NOMO-1 (cell line): ENCODE data around the gene KIF6.

Experiments used
- DNase-seq, 2 experiments: peaks; one replicate each; lab custom pipeline; 2025; ENCODE audit not compliant: unreplicated experiment in 2 of 2; lab: John Stamatoyannopoulos, UW

The KIF6 gene

DNA sequence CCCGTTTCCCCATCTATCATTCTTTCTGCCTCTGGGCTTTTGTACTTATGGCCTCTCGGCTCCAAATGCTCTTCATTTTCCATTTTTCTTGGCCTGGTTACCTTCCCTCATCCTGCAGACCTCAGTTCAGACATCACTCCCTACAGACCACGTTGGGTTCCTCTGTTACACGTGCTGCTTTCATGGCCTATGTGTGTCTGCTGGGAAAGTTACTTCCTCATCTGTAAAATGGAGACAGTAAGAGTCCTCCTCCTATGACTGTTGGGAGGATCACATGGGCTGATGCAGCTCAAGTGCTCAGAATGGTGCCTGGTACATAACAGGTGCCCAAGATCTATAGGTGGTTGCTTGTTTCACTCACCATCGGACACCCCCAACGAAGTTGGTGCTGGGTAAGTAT lies 424.5 kb downstream of the KIF6 start:
- DNase-seq, result no peak

DNA sequence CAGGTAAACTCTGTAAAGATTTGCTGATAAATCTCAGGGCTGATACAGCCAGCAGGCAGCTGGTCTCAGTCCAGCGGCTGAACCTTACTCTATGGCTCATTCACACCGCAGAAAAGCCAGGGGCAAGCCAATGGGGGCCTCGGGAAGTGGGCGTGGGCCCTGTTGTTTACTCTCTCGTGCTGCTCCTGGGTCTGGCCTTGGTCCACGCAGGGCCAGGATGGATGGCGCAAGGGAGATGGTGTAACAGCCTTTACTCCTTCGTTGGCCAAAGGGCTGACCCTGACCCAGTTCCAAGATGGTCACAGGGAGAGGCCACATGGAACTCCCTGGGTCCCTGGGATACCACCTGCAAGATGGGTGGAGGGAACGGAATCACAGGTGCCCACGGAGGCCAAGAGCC lies 427.1 kb downstream of the KIF6 start:
- DNase-seq, result no peak

DNA sequence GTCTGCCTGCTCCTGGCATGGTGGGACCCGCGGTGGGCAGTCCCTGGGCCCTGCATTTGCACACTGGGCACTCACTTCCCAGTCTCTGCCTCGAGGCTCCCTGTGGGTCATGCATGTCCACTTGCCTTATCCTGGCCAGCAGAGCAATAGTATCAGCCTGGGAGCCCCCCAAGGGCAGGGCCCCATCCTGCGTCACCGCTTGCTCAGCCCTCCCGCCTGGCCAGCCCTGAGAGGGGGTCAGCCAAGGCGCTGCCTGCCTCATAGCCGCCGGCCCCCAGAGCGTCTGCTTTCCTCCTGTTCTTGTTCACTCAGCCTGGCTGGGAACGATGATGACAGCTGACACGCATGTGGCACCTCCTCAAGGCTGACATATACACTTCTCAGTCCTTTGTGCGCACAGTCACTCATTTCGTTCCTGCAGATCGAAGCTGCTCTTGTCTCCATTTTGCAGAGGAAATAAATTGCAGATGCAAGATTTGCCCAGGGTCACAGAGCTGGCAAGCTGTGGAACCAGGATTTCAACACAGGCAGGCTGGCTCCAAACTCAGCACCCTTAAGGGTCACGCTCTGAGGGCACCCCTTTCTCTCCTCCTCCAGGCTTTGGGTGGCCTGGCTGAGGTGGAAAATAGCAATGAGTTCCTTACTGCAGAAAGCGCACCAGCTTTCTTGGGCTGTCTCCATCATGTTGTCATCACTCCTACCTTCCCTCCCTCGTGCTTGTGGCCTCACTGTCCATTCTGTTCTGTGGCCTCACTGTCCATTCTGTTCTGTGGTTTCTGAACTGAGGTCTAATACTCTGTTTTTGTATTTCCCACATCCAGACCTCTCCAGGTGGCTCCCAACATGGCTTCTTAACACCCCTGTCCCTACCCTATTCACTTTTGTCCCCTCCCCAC lies 428.2 kb downstream of the KIF6 start:
- no peak for DNase-seq

DNA sequence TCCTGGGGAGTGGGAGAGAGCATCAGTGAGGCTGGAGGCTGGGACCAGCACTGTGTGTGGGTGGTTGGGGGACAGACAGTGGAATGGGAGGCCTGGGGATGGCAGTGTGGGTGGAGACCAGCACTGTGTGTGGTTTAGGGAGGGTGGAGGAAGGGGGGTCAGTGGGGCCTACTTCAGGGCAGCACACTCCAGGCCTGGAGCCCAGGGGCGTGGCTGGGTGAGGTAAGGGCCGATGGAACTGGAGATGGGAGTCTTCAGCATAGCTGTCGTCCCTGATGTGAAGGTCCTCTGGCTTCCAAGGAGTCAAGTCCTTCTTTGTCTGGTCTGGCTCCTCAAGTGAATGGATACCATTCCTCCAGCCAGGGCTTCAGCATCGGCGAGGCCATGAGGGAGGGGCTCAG lies 429.6 kb downstream of the KIF6 start:
- DNase-seq, result no peak

DNA sequence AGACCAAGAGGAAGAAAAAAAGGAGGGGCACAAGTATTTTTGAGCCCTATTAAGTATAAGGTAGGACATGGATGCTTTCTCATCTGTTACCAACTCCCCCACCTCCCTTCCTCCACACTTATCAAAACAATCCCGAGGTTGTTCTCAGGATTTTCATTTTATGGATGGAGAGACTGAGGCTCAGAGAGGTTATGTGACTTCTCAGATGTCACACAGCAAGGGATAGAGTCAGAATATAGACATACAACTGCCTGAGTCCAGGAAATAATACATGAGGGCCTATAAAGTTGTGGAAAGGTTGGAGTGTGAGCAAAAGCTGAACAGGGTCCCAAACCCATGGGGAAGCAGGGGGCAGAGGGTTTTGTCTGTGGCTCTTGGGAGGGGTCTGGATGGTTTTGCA lies 430.3 kb downstream of the KIF6 start:
- no peak for DNase-seq

DNA sequence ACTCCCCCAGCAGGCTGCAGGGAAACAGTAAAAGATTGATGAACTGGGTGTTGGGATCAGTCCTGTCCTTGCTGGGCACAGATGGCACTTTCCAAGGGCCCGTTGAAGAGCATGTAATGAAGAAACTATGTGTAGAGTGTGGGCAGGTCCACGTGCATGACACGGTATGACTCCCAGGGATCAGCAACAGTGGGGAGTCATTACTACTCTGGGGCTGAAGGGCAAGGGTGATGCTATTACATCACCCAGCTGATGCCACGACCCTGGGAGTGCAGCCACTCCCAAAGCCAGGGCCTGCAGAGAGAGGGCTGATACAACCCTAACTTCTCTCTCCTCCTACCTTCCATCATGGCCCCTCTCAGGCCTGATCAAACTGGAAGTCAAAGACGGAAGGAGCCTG lies 431.1 kb downstream of the KIF6 start:
- DNase-seq, result no peak

DNA sequence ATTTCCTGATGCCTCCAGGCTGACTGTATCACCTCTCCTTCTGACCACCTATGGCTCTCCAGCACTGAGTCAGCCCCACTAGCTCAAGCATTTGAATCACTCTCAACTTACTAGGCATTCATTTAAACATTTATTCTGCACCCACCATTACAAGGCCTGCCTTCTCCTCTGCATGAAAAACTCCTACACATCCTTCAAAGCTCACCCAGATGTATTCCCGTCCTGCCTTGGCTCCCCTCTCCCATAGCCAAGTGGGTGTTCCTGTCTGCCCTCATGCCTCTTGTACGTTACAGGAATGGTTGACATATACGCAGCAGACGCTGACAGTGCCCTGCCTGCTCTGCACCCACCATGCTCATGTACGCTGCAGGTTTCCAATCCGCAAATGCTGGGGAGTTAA lies 432.6 kb downstream of the KIF6 start:
- DNase-seq, result no peak

DNA sequence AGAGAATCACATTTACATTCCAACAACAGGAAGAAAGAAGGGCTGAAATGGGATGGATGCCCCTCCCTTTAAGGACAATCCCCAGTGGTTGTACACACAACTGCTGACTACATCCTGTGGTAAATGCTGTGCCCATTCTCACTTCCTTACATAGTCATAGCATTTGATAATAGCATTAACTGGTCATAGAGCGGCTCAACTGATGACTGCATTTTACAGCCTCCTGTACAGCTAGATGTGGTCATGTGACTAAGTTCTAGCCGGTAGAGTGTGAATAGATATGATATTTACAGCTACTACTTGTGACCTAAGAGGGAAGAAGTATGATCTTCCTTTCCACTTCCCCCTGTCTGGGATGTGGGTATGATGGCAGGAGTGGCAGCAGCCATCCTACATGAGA lies 435.7 kb downstream of the KIF6 start:
- peak in 1 of 2 experiments; percentile 21 for DNase-seq

DNA sequence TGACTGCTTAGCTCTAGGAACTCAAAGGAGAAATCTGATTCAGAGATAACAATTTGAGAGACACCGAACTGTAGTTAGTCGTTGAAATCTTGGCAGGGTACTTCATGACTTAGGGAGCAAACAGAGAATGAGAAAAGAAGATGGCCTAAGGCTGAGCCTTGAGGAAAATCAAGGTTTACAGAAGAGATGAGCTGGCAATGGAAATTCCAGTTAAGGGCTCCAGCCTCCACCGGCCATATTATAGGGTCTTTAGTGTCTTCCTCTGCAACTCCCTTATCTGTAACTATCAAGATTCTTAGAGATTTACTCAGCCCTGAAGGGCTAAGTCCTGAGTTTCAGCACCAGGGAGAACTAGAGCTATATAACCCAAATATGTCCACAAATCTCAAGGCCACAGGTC lies 437.6 kb downstream of the KIF6 start:
- no peak for DNase-seq

DNA sequence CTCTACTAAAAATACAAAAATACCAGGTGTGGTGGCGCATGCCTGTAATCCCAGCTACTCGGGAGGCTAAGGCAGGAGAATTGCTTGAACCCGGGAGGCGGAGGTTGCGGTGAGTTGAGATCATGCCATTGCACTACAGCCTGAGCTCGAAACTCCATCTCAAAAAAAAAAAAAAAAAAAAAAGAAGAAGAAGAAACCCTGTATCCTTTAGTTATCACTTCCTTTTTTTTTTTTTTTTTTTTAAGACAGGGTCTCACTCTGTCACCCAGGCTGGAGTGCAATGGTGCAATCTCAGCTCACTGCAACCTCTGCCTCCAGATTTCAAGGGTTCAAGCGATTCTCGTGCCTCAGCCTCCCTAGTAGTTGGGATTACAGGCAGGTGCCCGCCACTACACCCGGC lies 438.6 kb downstream of the KIF6 start:
- DNase-seq, result peak in 1 of 2 experiments; percentile 38

DNA sequence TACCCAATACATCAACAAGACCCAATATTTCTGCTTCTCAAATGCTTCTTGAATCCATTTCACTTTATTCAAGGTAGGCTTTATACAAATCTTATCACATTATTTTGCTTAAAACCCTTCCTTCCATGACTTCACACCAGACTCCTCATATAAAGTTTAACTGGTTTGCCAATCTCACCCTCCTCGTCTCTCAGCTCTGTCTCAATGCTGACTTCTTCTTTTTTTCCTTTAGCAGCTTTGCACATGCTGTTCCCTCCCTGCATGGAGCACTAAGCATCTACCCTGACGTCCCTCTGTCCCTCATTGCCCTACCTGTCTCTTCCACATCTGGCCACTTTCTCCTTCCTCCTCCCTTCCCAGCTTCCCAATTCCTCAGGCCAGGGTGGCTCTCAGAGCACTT lies 442.4 kb downstream of the KIF6 start:
- DNase-seq, result peak in 1 of 2 experiments; percentile 57

DNA sequence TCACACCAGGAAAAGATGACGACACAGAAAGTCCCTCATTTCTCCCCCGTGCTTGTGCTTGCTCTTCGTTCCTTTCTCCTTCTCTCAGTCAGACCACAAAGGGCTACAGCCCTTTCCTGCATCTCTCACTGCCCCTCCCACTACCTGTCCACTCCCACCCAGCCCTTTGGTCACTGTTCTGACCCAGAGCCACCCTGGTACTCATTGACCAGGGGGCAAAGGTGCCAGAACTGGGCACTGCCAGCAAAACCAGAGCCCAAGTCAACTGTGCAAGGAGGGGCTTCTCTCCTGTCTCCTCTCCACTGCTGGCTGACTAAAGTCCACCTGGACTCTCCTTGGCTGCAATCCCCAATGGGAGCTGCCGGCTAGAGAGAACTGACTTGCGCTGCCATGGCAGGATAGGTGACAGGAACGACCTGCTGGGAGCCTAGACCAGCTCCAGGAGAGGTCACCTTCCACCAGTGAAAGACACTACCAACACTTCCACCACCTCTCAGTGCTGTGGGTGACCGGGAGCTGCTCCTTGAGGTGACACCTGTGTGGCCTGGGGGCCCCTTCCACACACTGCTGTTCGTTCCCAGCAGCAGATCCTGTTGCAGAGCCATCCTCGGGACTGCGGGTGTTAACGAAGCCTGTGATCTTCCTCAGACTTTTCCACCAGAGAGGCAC lies 443.8 kb downstream of the KIF6 start:
- no peak for DNase-seq

DNA sequence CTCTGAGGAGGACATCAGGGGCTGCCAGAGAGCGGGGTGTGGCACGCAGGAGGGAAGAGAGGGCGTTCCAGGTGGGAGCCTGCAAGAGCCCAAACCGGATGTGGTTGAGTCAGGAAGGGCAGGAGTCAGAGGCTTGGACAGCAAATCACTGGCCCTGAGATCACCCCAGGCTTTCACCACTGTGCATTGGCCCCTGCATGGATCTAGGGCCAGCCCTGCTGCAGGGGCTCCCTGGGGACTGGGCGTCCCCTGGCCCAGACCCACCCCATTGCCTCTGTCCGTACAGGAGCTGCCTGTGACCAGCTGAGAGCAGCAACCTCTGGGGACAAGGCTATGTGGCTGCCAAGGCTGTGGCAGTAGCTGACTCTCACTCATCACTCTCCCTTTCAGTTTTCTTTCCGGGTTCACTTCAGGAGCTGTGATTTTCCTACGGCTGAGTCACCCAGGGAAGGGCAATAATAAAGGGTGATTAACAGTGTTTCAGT lies 444.9 kb downstream of the KIF6 start:
- DNase-seq, result no peak
